Muscle layer of colon (tissue), 2 donors: ENCODE data around the gene SHB.

ENCODE experiments used
- H3K27ac ChIP-seq: one replicate; pipeline ENCODE4 v1.7.0; 2013; ENCODE audit warnings: low read depth, mild to moderate bottlenecking, low read length, moderate library complexity
- H3K27me3 ChIP-seq, 2 donors: one replicate each; pipeline ENCODE4 v1.7.0; 2013; ENCODE audit warnings: low read length in 2 of 2, mild to moderate bottlenecking in 2 of 2; ENCODE audit not compliant: insufficient read depth in 2 of 2, control insufficient read depth in 1 of 2
- H3K36me3 ChIP-seq: one replicate; pipeline ENCODE4 v1.7.0; 2013; ENCODE audit warnings: mild to moderate bottlenecking, low read length; ENCODE audit not compliant: insufficient read depth
- H3K4me1 ChIP-seq: one replicate; pipeline ENCODE4 v1.7.0; 2013; ENCODE audit warnings: mild to moderate bottlenecking, low read length; ENCODE audit not compliant: insufficient read depth
- H3K4me3 ChIP-seq, 2 donors: one replicate each; pipeline ENCODE4 v1.7.0; 2013; ENCODE audit warnings: low read length in 2 of 2, low read depth in 1 of 2, mild to moderate bottlenecking in 1 of 2, moderate library complexity in 1 of 2
- H3K9ac ChIP-seq: one replicate; pipeline ENCODE4 v1.7.0; 2013; ENCODE audit warnings: low read length
- H3K9me3 ChIP-seq: one replicate; pipeline ENCODE4 v1.7.0; 2013; ENCODE audit warnings: mild to moderate bottlenecking, low read length
- donor health status: abdominal sarcoma.
- donor health status: Adenocarcinoma of cecum.

The SHB gene

DNA sequence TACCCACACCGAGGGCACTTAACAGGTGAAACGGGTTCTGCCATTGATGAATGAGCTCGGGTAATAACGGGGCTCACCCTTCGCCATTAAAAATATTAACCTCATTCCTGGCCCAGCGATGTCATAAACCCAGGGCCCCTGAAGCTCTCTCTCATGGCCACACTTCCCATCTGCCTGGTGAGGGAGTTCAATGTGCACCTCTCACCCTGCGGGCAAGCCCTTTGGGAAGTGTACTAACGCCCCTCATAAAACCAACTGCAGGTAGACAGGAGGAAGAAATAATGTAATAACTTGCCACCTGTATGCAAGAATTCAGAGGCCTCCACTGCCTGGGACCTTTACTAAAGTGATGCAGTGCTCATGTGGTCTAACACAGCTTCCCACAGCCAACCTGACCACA lies 35.1 kb downstream of the SHB start:
- Histone ChIP-seq H3K27ac (no peak overlapping the region), H3K36me3 (no peaks in the 10 kb centered on the region), H3K9ac (no peak overlapping the region), H3K4me1 (peaks cover 55% of the 10 kb centered on the region), H3K9me3 (no peaks in the 10 kb centered on the region), H3K4me3 (no peak overlapping the region), H3K27me3 (no peaks in the 10 kb centered on the region)

DNA sequence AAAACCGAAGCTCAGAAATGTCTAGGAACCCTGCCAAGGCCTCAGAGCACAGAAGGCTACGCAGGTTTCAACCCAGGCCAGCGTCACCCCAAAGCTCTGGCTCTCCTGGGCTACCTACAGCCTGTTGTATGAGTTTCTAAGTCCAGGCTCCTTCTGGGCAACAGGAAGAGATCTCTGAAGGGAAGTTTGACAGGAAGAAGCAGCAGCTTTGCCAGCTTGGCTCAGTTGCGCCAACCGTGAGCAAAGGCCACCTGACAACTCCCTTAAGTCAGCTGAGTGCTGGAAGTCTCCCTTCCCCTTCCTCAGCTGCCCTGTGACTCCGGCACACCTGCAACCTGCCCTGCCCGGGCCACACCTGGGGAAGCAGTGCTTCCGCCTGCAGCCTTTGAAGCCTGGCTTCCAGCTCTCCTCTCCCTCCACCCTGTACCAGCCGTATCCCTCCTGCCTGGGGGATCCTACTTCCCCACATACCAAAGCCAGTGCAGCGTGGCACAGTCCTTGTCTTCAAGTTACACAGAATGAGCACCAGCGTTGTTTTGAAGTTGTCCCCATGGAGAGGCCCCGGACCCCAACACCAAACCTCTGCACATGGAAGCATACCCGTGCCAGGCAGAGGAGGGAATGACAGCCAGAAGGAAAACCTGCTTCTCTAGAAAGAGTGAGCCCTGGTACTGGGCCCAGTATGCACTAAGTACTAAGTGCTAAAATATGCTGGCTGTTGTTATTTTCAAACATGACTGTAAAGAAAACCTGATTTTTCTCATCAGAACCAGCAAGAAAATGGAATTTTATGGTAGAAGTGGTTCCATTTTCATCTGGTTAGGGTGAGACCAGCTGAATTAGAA lies 36.5 kb downstream of the SHB start:
- H3K9me3 ChIP-seq = no peaks in the 10 kb centered on the region
- H3K9ac ChIP-seq = no peak overlapping the region
- H3K4me1 ChIP-seq = peaks cover 49% of the 10 kb centered on the region
- no peaks in the 10 kb centered on the region for H3K27me3 ChIP-seq
- H3K36me3 ChIP-seq = no peaks in the 10 kb centered on the region
- peak overlapping the region in 1 of 2 donors; percentile 25 for H3K4me3 ChIP-seq
- H3K27ac ChIP-seq = peak overlapping the region; percentile 71

DNA sequence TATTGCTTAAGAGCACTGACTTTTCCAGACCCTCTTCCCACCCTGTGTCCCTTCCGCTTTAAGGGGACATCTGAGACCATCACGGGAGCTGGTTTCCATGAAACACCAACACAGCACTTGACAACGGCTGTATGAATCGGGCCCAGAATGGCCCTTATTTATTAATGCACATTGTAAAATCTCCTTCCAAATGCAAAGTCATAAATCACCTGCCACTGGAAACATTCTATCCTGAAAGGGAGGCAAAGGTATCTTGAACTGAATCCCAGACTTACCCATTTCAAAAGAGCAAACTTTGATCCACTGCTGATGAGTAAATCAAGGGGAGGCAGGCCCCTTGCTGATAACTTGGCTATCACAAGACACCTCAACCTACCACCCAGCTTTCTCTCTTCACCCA lies 37.4 kb downstream of the SHB start:
- Histone ChIP-seq H3K9ac (no peak overlapping the region), H3K27ac (peak overlapping the region; percentile 71), H3K4me3 (no peak overlapping the region)

DNA sequence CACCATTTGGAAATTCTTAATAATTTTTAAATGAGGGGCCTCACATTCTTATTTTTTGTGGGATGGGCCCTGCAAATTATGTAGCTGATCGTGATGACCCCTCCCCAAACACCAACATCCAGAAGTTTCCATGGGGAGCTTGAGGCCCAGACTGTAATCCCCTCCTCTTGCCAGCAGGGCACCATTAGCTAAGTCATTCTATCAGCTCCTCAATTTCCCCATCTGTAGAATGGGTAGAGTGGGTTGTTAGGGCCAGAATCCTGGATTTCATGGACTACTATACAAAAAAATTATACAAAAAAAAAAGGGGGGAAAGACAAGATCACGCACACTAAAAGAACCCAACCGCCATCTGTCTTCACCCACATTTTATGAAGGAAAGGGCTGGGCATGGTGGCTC lies 38.4 kb downstream of the SHB start:
- no peaks in the 10 kb centered on the region for H3K36me3 ChIP-seq
- peaks cover 60% of the 10 kb centered on the region for H3K4me1 ChIP-seq
- H3K27me3 ChIP-seq = no peaks in the 10 kb centered on the region
- no peak overlapping the region for H3K4me3 ChIP-seq
- no peak overlapping the region for H3K27ac ChIP-seq
- no peak overlapping the region for H3K9ac ChIP-seq
- H3K9me3 ChIP-seq = no peaks in the 10 kb centered on the region

More for the DNA sequence above, 37.4 kb downstream of the SHB start:
- no peaks in the 10 kb centered on the region for H3K9me3 ChIP-seq
- no peaks in the 10 kb centered on the region for H3K36me3 ChIP-seq
- H3K27me3 ChIP-seq = no peaks in the 10 kb centered on the region
- H3K4me1 ChIP-seq = peaks cover 51% of the 10 kb centered on the region

DNA sequence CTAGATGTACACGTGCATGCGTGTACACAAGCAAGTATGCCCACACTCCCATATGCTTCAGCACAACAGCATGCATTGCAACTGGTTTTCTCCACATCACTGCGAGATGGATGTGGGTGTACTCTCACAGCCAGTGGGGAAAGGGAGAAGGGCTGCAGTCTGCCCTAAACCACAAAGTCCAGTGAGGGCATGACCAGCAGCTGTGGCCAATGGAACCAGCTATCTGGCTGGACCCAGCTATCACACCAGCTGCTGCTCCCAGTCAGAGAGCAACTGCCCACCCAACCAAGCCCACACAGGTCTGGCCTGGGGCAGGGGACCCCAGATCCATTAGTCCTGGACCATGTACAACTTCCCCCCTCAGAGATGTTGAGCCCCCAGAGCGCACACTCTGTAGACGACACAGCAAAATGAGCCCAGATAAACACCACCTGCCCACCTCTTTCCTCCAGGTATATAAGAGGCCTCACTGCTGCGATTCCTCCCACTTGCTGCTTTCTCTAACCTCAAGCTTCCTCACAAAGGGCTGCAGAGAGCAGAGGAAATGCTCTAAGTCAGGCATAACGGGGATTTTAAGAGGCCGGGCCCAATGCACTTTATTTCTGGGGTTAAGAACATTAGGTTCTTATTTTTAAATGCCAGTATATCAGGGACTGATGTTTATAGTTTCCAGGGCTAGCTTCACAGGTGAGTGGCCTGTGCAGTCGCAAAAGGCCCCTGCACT lies 39.0 kb downstream of the SHB start:
- Histone ChIP-seq H3K4me1 (peaks cover 66% of the 10 kb centered on the region), H3K9ac (no peak overlapping the region), H3K9me3 (no peaks in the 10 kb centered on the region), H3K4me3 (no peak overlapping the region), H3K27ac (no peak overlapping the region), H3K36me3 (no peaks in the 10 kb centered on the region), H3K27me3 (no peaks in the 10 kb centered on the region)

DNA sequence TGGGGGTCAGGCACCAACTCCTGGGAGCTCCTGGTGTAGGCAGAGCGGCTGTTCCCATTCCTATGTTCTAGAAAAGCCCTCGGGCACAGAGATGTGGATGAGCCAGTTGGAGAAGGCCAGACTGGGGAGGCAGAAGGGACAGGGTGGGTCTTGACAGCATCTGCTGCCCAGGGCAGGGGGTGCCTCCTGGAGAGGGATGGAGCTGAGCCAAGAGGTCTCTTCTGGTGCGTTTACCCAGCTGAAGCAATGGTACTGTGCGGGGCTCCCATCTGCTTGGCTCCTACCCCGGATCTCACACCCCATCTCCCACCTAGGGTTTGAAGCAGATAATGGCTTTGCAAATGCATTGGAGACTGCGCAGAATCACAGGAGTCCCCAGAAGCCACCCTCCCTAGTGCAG lies 41.3 kb downstream of the SHB start:
- no peak overlapping the region for H3K4me3 ChIP-seq
- H3K27me3 ChIP-seq = no peaks in the 10 kb centered on the region
- peaks cover 85% of the 10 kb centered on the region for H3K4me1 ChIP-seq
- peak overlapping the region; percentile 89 for H3K27ac ChIP-seq
- no peaks in the 10 kb centered on the region for H3K36me3 ChIP-seq
- no peak overlapping the region for H3K9ac ChIP-seq
- no peaks in the 10 kb centered on the region for H3K9me3 ChIP-seq

DNA sequence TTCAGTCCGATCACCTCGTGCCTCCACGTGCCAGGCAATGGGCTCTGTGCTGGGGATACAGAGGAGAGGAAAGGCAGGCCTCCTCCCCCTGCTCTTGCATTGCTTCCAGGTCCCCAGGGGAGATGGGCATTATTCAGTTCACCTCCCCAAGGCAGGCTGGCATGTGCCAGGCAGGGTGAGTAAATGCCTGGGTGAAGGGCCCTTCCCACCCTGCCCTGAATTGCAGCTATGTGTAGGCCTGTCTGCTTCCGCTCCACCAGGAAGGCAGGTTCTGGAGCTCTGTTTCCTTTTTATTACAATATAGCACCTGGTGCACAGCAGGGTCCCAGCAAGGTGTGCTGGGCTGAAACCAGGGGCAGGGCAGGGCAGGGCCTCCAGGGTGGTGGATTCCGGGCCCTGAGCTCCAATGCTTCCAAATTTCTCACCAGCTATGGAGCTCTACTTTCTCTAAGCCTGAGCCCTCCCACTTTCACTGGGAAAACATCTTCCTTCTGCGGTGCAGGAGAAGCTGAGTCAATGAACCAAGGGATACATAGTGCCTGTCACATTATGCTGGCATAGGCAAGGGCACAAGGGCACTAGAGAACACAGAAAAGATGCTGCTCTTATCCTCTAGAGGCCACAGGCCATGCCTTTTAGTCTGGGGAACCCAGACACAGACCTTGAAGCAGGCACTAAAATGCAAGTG lies 42.0 kb downstream of the SHB start:
- Histone ChIP-seq H3K4me1 (peaks cover 82% of the 10 kb centered on the region), H3K4me3 (no peak overlapping the region), H3K36me3 (no peaks in the 10 kb centered on the region), H3K27ac (peak overlapping the region; percentile 89), H3K27me3 (no peaks in the 10 kb centered on the region), H3K9ac (peak overlapping the region; percentile 27), H3K9me3 (no peaks in the 10 kb centered on the region)

DNA sequence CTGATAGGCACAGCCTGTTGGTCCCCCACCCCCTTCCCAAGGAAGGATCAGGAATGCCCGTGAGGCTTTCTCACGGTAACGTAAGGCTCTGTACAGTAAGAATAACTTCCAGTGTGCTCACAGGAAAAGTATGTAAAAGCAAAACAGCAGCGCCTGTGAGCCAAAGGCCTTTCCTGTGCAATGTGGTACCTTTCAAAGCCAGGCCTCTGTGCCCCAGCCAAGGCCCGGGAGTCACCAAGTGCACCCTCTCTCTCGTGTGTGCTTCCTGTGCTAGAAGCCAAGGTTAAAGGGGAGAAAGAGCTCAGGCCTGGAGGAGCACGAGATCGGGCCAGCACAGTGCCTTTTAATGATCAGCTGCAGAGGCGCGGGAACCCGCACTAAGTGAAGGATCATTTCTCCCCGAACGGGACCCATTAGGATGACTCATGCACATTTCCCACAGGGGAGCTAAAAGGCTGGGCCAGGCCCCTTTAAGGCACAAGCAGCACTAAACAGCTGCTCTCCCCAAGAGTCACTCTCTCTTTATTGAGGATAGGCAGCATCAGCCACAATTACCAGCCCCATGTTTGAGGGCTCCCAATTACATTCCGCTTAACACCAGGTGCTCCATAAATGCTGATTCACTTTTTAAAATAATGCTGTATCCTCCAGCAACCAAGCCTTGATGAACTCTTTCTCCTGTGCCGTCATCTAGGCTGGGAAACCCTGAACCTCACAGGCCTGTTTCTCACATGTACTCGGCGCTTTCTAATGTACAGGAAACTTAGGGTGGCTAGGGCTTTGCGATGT lies 42.8 kb downstream of the SHB start:
- no peaks in the 10 kb centered on the region for H3K9me3 ChIP-seq
- H3K4me3 ChIP-seq = no peak overlapping the region
- no peaks in the 10 kb centered on the region for H3K36me3 ChIP-seq
- peaks cover 75% of the 10 kb centered on the region for H3K4me1 ChIP-seq
- peak overlapping the region; percentile 27 for H3K9ac ChIP-seq
- H3K27ac ChIP-seq = peak overlapping the region; percentile 89
- H3K27me3 ChIP-seq = no peaks in the 10 kb centered on the region

DNA sequence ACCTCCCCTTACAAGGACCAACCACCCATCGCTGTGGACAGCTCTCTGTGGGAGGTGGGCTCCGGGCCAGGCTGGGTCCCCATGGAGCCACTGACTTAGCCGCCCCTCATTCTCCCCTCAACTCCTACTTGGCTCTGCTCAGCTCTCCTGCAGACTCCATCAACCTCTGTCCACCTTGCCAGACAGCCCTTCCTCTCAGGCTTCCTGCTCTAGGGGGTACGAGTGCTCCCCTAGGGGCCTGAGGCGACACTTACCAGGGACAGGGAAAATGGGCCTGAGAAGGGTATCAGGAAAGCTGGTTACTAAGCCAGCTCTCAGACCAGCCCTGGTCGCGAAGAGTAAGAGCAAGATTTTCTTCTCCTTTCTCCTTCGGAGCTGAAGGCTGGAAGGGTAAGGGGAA lies 43.9 kb downstream of the SHB start:
- Histone ChIP-seq H3K9me3 (no peaks in the 10 kb centered on the region), H3K9ac (peak overlapping the region; percentile 27), H3K36me3 (no peaks in the 10 kb centered on the region), H3K27me3 (no peaks in the 10 kb centered on the region), H3K27ac (peak overlapping the region; percentile 89), H3K4me3 (no peak overlapping the region), H3K4me1 (peaks cover 71% of the 10 kb centered on the region)

DNA sequence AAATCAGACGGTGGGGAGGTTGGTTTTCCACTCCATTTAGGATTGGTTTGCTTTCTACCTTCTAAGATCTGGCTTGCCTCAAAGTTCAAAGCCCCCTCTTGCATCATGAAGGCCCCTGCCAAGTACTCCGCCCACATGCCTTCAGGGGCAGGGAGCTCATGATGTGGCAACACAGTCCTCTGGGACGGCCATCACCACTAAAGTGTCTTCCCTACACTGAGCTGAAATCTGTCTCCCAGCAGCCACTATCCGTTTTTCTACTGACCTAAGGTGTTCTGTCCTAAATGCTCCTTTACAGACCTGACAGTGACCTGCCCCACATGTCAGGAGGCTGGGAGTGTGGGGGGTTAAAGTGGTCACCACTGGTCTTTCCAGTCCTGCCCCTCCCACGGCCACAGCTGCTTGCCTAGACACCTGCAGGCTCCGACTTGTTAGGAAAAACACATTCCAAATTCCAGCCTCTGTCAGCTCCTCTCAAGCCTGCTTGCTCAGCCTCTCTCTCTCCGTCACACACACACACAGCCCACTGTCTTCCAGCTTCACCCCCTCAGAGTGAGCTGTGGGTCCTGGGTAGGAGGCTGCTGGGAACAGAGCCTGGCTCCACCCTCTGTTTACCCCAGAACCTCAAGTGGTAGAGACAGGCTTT lies 44.9 kb downstream of the SHB start:
- no peaks in the 10 kb centered on the region for H3K27me3 ChIP-seq
- no peaks in the 10 kb centered on the region for H3K9me3 ChIP-seq
- no peaks in the 10 kb centered on the region for H3K36me3 ChIP-seq
- peaks cover 76% of the 10 kb centered on the region for H3K4me1 ChIP-seq
- H3K9ac ChIP-seq = peak overlapping the region; percentile 57
- H3K27ac ChIP-seq = peak overlapping the region; percentile 89
- peak overlapping the region in 1 of 2 donors; percentile 32 for H3K4me3 ChIP-seq
